Measurements from ENCODE around the gene EFCAB13. TPM values are rescaled to one million over a fixed set of nuclear protein-coding genes. Genes with fewer than 3 reads are reported as not detected.

EFCAB13 gene
- total and polyA plus RNA-seq, 4 experiments from 2014 or later: 0.68 to 22.3 (median 11.1) TPM

DNA sequence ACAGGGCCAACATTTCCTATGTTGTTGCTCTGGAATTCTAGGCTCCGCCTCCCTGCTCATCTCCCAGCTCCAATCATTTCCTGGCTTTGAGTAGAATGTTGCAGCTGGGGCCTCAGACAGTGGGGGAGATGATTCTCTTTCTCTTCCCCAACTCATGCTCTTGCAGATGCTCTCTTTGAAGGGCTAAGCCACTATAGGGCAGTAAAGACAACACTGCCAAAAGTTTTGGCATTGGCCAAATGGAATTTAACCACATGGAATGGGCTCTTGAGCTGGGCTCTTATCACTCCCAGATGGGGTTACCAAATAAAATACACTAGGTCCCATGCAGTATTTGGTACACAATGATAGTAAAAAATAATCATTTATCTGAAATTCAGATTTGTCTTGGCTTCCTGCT lies 19.6 kb upstream of the EFCAB13 start:
- DNase-seq: no peak
- Histone ChIP-seq H3K4me3 (ENCODE audit: low read length in 2 of 2) (no peak overlapping the region), H3K36me3 (ENCODE audit: insufficient read depth, low read length) (no peaks in the 10 kb centered on the region), H3K9me3 (ENCODE audit: control insufficient read depth in 1 of 2, low read length in 2 of 2) (no peaks in the 10 kb centered on the region), H3K4me1 (ENCODE audit: insufficient read depth, low read length) (peaks cover 14% of the 10 kb centered on the region), H3K27ac (ENCODE audit: low read depth, low read length) (no peak overlapping the region), H3K27me3 (ENCODE audit: insufficient read depth, low read length) (no peaks in the 10 kb centered on the region)
- intact Hi-C loops (cut with micrococcal nuclease): no loop called here
- Mint-ChIP-seq H3K27me3 (no peaks in the 10 kb centered on the region), H3K4me1 (peaks cover 8 to 14% (median 10%) of the 10 kb centered on the region in 4 donors), H3K4me3 (no peak overlapping the region), H3K27ac (no peak overlapping the region), H3K9me3 (peaks cover 0 to 17% (median 8%) of the 10 kb centered on the region in 8 donors), H3K36me3 (no peaks in the 10 kb centered on the region)
- CTCF ChIA-PET (ENCODE audit: partially characterized antibody): no interaction called here
- POLR2A ChIA-PET (ENCODE audit: partially characterized antibody): no interaction called here

DNA sequence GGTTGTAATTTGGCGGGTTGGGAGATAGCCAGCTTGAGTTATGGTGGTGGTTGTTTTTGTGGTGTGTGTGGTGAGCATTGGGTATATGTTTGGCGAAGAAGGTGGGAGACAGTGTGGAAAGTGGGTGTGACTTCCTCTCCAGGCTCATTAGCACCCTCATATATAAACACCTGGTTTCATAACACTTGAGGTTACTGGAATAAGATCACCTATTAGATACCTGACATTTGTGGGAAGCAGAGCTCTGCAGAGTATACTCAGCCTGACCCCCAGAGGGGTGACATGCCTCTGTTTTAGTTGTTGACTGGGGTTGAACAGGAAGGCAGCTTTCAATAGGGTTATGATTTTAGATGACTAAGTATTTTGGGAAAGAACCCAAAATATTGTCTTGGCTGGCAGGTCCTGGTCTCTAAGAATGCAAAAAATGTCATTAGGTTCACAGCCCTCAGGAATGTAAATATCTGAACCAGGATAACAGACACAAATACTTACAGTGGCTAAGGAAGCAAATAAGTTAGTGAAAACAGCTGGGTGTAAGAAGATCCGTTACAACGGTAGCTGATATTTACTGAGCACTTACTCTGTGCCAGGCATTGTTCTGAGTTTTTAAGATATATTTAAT lies 18.3 kb upstream of the EFCAB13 start:
- Mint-ChIP-seq H3K4me1 (peaks cover 8 to 14% (median 10%) of the 10 kb centered on the region in 4 donors), H3K27me3 (peaks cover 0 to 2% of the 10 kb centered on the region in 2 donors), H3K9me3 (peaks cover 0 to 17% (median 8%) of the 10 kb centered on the region in 8 donors), H3K4me3 (peak overlapping the region in 1 of 8 donors; percentile 13), H3K36me3 (no peaks in the 10 kb centered on the region), H3K27ac (peak overlapping the region in 4 of 7 donors; percentile 3 to 48 (median 22))
- DNase-seq: no peak
- Histone ChIP-seq H3K4me3 (ENCODE audit: low read length in 2 of 2) (no peak overlapping the region), H3K36me3 (ENCODE audit: insufficient read depth, low read length) (no peaks in the 10 kb centered on the region), H3K27me3 (ENCODE audit: insufficient read depth, low read length) (no peaks in the 10 kb centered on the region), H3K9me3 (ENCODE audit: control insufficient read depth in 1 of 2, low read length in 2 of 2) (no peaks in the 10 kb centered on the region), H3K27ac (ENCODE audit: low read depth, low read length) (no peak overlapping the region), H3K4me1 (ENCODE audit: insufficient read depth, low read length) (peaks cover 14% of the 10 kb centered on the region)
- POLR2A ChIA-PET (ENCODE audit: partially characterized antibody): no interaction called here
- intact Hi-C loops (cut with micrococcal nuclease): no loop called here
- CTCF ChIA-PET (ENCODE audit: partially characterized antibody): interaction anchor here (0.7 kb wide), 1 partner anchor 12 kb away, joined by 3 read pairs; no protein-coding TSS in a partner anchor

DNA sequence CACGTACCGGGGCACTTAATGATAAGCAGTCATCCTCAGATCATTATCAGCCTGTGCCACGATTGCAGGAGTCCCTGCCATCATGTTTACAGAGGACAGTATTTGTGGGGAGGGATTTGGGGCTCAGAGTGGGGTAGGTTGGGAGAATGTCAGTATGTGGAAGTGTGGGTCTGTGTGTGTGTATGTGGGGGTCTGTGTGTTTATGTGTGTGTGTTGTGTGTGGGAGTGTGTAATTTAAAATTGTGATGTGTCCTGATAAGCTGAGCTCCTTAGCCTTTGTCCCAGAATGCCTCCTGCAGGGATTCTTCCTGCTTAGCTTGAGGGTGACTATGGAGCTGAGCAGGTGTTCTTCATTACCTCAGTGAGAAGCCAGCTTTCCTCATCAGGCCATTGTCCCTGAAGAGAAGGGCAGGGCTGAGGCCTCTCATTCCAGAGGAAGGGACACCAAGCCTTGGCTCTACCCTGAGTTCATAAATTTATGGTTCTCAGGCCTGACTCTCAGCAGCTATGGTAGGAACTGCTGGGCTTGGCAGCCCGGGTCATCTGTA lies 13.5 kb upstream of the EFCAB13 start:
- DNase-seq: no peak
- H3K27me3 ChIP-seq (ENCODE audit: insufficient read depth, low read length): no peaks in the 10 kb centered on the region
- ChIA-PET CTCF (ENCODE audit: partially characterized antibody) (interaction anchor here (0.9 kb wide), 1 partner anchor 80 kb away, joined by 3 read pairs; no protein-coding TSS in a partner anchor), POLR2A (ENCODE audit: partially characterized antibody) (no interaction called here)
- H3K36me3 ChIP-seq (ENCODE audit: insufficient read depth, low read length): no peaks in the 10 kb centered on the region
- H3K9me3 ChIP-seq (ENCODE audit: control insufficient read depth in 1 of 2, low read length in 2 of 2): no peaks in the 10 kb centered on the region
- no peaks in the 10 kb centered on the region for H3K36me3 Mint-ChIP-seq
- H3K4me3 ChIP-seq (ENCODE audit: low read length in 2 of 2): no peak overlapping the region
- H3K27ac ChIP-seq (ENCODE audit: low read depth, low read length): no peak overlapping the region
- H3K4me1 Mint-ChIP-seq: peaks cover 3 to 4% (median 4%) of the 10 kb centered on the region in 4 donors
- intact Hi-C loops (cut with micrococcal nuclease): no loop called here
- H3K27me3 Mint-ChIP-seq: peaks cover 1 to 2% of the 10 kb centered on the region in 2 donors
- H3K9me3 Mint-ChIP-seq: no peaks in the 10 kb centered on the region
- H3K27ac Mint-ChIP-seq: no peak overlapping the region
- no peak overlapping the region for H3K4me3 Mint-ChIP-seq
- peaks cover 10% of the 10 kb centered on the region for H3K4me1 ChIP-seq (ENCODE audit: insufficient read depth, low read length)

DNA sequence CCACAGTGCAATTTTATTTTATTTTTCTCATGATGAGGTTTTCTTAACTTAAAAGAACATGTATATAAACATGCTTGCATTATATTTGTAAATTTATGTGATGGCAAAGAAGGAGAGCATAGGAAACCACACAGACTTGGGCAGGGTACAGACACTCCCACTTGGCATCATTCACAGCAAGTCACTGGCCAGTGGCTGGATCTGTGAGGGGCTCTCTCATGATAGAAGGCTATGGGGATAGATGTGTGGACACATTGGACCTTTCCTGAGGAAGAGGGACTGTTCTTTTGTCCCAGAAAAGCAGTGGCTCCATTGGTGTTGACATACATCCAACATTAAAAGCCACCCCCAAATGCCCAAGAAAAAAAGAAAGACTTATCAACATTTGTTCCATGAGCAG lies 12.3 kb upstream of the EFCAB13 start:
- Histone ChIP-seq H3K27me3 (ENCODE audit: insufficient read depth, low read length) (no peaks in the 10 kb centered on the region), H3K27ac (ENCODE audit: low read depth, low read length) (no peak overlapping the region), H3K4me3 (ENCODE audit: low read length in 2 of 2) (no peak overlapping the region), H3K4me1 (ENCODE audit: insufficient read depth, low read length) (no peaks in the 10 kb centered on the region), H3K9me3 (ENCODE audit: control insufficient read depth in 1 of 2, low read length in 2 of 2) (no peaks in the 10 kb centered on the region), H3K36me3 (ENCODE audit: insufficient read depth, low read length) (no peaks in the 10 kb centered on the region)
- ChIA-PET POLR2A (ENCODE audit: partially characterized antibody) (no interaction called here), CTCF (ENCODE audit: partially characterized antibody) (interaction anchor here (3.3 kb wide), 1 partner anchor 82 kb away, joined by 22 read pairs; no protein-coding TSS in a partner anchor)
- no peaks in the 10 kb centered on the region for H3K36me3 Mint-ChIP-seq
- DNase-seq: no peak
- intact Hi-C loops (cut with micrococcal nuclease): no loop called here
- peaks cover 1 to 2% of the 10 kb centered on the region in 2 donors for H3K27me3 Mint-ChIP-seq
- H3K4me3 Mint-ChIP-seq: peak overlapping the region in 1 of 8 donors; percentile 3
- no peaks in the 10 kb centered on the region for H3K9me3 Mint-ChIP-seq
- H3K4me1 Mint-ChIP-seq: no peaks in the 10 kb centered on the region
- no peak overlapping the region for H3K27ac Mint-ChIP-seq

DNA sequence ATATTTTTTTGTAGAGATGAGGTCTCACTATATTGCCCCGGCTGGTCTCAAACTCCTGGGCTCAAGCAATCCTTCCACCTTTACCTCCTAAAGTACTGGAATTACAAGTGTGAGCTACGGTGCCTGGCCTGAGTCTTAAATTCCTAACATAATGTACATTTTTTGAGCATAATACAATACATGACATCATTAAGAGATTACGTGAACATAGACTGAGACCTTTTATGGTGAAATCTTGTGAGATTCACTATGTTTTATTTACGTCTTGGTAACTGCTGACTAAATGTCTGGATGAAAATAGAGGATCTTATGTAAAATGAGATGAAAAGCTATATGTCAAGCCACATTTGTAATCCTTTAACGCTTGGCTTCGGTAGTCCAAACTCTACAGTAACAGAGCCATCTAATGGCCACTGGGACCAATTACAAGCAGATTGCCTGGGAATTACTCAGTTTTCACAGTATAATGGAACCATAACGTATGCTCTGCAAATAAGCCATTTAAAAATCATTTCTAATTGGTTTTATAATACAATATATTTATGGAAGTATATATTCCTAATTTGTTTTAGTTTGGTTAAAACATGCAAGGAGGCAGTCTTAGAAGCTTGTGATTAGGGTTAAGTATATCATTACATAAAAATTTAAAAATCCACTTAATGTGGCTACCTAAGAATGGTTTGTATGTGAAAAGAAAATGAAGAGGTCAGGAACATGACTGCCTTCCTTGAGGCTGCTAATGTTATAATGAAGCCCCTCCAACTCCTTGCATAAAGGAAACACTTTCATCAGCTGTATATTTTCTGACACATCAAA lies 8.1 kb upstream of the EFCAB13 start:
- Histone ChIP-seq H3K27me3 (ENCODE audit: insufficient read depth, low read length) (no peaks in the 10 kb centered on the region), H3K4me1 (ENCODE audit: insufficient read depth, low read length) (no peaks in the 10 kb centered on the region), H3K27ac (ENCODE audit: low read depth, low read length) (no peak overlapping the region), H3K36me3 (ENCODE audit: insufficient read depth, low read length) (no peaks in the 10 kb centered on the region), H3K4me3 (ENCODE audit: low read length in 2 of 2) (no peak overlapping the region), H3K9me3 (ENCODE audit: control insufficient read depth in 1 of 2, low read length in 2 of 2) (no peaks in the 10 kb centered on the region)
- intact Hi-C loops (cut with micrococcal nuclease): loop anchor here (1.0 kb wide), 2 partner anchors 86 to 314 kb away; no protein-coding TSS in a partner anchor
- CTCF ChIA-PET (ENCODE audit: partially characterized antibody): interaction anchor here (0.9 to 2.8 kb wide), 17 partner anchors 9 to 374 kb away, joined by 3 to 42 read pairs (median 3); no protein-coding TSS in a partner anchor
- Mint-ChIP-seq H3K36me3 (no peaks in the 10 kb centered on the region), H3K4me3 (no peak overlapping the region), H3K27ac (no peak overlapping the region), H3K9me3 (no peaks in the 10 kb centered on the region), H3K4me1 (no peaks in the 10 kb centered on the region), H3K27me3 (peaks cover 0 to 1% of the 10 kb centered on the region in 2 donors)
- POLR2A ChIA-PET (ENCODE audit: partially characterized antibody): interaction anchor here (1.2 to 1.6 kb wide), 2 partner anchors 86 to 110 kb away, joined by 4 to 5 read pairs; no protein-coding TSS in a partner anchor
- peak in 4 of 5 donors; percentile 50 to 56 (median 52) for DNase-seq

DNA sequence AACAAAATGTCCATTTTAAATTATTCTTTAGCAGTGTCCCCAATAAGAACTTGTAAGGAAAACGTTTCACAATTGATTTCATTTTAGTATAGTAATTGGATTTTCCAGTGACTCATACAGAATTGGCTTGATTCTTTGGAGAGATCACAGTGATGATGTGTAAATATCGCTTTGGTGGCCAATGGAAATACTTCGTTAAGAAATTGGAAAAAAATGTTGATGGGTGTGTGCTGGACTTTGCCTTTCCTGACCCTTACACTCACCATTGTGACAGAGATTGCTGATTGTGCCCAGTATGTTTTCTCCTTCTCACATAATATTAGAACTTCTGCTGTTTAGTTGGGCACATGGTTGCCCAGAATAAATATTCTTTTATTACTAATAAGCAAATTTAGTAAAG lies 7.4 kb upstream of the EFCAB13 start:
- Mint-ChIP-seq H3K27ac (no peak overlapping the region), H3K36me3 (no peaks in the 10 kb centered on the region), H3K27me3 (peaks cover 0 to 1% of the 10 kb centered on the region in 2 donors), H3K4me3 (no peak overlapping the region), H3K9me3 (no peaks in the 10 kb centered on the region), H3K4me1 (no peaks in the 10 kb centered on the region)
- no peak for DNase-seq
- intact Hi-C loops (cut with micrococcal nuclease): no loop called here
- Histone ChIP-seq H3K4me1 (ENCODE audit: insufficient read depth, low read length) (no peaks in the 10 kb centered on the region), H3K36me3 (ENCODE audit: insufficient read depth, low read length) (no peaks in the 10 kb centered on the region), H3K27me3 (ENCODE audit: insufficient read depth, low read length) (no peaks in the 10 kb centered on the region), H3K27ac (ENCODE audit: low read depth, low read length) (no peak overlapping the region), H3K9me3 (ENCODE audit: control insufficient read depth in 1 of 2, low read length in 2 of 2) (no peaks in the 10 kb centered on the region), H3K4me3 (ENCODE audit: low read length in 2 of 2) (no peak overlapping the region)
- ChIA-PET POLR2A (ENCODE audit: partially characterized antibody) (no interaction called here), CTCF (ENCODE audit: partially characterized antibody) (interaction anchor here (0.9 to 2.8 kb wide), 11 partner anchors 9 to 374 kb away, joined by 3 to 42 read pairs (median 5); no protein-coding TSS in a partner anchor)

DNA sequence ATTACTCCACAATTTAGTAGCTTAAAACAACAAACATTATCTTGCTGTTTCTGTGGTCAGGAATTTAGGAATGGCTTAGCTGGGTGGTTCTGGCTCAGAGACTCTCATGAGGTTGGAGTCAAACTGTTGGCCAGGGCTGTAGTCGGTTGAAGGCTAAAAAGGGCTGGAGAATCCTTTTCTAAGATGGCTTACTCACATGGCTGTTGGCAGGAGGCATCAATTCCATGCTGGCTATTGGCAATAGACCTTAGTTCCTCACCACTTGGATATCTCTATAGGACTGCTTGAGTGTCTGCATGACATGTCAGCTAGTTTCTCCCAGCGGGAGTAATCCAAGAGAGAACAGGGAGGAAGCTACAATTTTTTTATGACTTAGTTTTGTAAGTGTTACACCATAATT lies 6.6 kb upstream of the EFCAB13 start:
- Mint-ChIP-seq H3K27me3 (peaks cover 0 to 1% of the 10 kb centered on the region in 2 donors), H3K9me3 (no peaks in the 10 kb centered on the region), H3K27ac (no peak overlapping the region), H3K4me1 (no peaks in the 10 kb centered on the region), H3K36me3 (no peaks in the 10 kb centered on the region), H3K4me3 (no peak overlapping the region)
- H3K4me1 ChIP-seq (ENCODE audit: insufficient read depth, low read length): no peaks in the 10 kb centered on the region
- no peaks in the 10 kb centered on the region for H3K27me3 ChIP-seq (ENCODE audit: insufficient read depth, low read length)
- no peak overlapping the region for H3K4me3 ChIP-seq (ENCODE audit: low read length in 2 of 2)
- intact Hi-C loops (cut with micrococcal nuclease): no loop called here
- H3K27ac ChIP-seq (ENCODE audit: low read depth, low read length): no peak overlapping the region
- no peaks in the 10 kb centered on the region for H3K9me3 ChIP-seq (ENCODE audit: control insufficient read depth in 1 of 2, low read length in 2 of 2)
- H3K36me3 ChIP-seq (ENCODE audit: insufficient read depth, low read length): no peaks in the 10 kb centered on the region
- DNase-seq: no peak
- ChIA-PET CTCF (ENCODE audit: partially characterized antibody) (interaction anchor here (0.9 to 2.8 kb wide), 4 partner anchors 12 to 375 kb away, joined by 3 to 42 read pairs (median 3); no protein-coding TSS in a partner anchor), POLR2A (ENCODE audit: partially characterized antibody) (no interaction called here)
